ENCODE measurements around the gene DDX6.
"Not testable (repeated sequence)": the region's sequence is repeated elsewhere in the genome, so short reads cannot be mapped to it uniquely, and the experiment has no call there.

Gene DDX6, protein sequence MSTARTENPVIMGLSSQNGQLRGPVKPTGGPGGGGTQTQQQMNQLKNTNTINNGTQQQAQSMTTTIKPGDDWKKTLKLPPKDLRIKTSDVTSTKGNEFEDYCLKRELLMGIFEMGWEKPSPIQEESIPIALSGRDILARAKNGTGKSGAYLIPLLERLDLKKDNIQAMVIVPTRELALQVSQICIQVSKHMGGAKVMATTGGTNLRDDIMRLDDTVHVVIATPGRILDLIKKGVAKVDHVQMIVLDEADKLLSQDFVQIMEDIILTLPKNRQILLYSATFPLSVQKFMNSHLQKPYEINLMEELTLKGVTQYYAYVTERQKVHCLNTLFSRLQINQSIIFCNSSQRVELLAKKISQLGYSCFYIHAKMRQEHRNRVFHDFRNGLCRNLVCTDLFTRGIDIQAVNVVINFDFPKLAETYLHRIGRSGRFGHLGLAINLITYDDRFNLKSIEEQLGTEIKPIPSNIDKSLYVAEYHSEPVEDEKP

DNA sequence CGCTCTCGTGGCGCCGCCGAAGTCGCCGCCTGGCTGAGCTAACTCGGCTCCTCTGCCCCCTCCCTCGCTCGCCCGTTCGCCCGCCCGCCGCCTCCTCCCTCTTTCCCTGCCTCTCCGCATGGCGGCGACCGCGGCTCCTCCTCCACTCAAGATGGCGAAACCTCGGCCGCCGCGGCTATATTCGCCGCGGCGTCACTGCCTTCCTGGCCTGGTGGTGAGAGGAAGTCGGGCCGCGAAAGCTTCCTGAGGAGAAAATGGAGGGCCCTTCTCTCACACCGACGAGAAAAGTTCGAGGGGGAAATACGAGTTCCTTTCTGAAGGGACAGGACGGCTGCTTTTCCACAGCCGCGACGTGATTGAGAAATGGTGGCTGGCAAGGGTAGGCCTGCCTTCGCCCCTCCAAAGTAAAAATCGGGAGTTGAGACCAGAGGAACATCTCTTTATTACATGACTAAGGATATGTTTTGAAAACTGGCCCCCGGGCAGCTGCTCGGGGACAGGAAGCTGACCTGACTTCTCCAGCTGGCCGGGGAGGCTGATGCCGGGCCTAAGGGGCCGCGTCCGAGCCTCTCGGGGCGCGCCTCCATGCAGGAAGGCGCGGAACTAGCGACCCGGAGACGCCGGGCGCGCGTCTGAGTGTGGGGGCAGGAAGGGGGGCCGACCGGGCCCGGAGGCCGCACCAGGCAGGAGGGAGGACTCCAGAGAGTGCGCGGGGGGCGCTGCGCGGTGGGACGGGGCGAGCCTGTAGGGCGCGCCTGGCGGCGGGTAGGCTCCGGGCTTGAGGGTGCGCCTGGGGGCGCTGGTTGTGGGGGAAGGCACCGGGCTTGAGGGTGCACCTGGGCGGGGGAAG lies at the start of gene DDX6:
Gene DDX6 (minus strand): TSS at position 54 of the 850 bp plus-strand sequence. CDS start 4,913 bp downstream, outside the sequence.
- DNase-seq (ENCODE audit: low read depth, low spot score): peak; percentile 86

DNA sequence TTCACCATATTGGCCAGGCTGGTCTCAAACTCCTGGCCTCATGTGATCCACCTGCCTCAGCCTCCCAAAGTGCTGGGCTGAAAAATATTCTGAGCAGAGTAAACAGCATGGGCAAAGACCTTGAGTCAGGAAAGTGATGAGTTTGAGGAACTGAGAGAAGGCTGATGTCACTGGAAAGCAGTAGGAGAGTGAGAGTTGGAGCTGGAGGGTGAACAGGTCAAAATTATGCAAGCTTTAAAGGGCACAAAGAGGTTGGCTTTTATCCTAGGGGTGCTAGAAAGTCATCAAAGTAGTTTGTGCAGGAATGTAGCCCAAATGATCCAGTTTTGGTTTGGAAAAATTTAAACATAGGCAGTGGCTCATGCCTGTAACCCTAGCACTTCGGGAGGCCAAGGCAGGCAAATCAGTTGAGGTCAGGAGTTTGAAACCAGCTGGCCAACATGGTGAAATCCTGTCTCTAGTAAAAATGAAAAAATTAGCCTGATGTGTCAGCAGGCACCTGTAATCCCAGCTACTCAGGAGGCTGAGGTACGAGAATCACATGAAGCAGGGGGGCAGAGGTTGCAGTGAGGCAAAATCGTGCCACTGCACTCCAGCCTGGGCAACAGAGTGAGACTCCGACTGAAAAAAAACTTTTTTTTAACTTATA lies 48.1 kb upstream of the DDX6 start:
- no peak for DNase-seq (ENCODE audit: low read depth, low spot score)

DNA sequence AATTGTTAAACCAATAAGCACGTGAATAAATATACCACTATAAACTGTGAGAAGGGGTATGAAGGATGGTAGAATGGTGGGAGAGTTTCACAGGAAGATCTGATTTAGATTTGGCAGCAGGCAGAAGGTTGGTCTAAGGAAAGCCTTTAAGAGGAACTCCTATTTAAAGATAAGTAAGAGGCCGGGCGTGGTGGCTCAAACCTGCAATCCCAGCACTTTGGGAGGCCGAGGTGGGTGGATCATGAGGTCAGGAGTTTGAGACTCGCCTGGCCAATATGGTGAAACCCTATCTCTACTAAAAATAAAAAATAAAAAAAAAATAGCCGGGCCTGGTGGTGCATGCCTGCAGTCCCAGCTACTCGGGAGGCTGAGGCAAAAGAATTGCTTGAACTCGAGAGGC lies 46.9 kb upstream of the DDX6 start:
- DNase-seq (ENCODE audit: low read depth, low spot score): no peak

DNA sequence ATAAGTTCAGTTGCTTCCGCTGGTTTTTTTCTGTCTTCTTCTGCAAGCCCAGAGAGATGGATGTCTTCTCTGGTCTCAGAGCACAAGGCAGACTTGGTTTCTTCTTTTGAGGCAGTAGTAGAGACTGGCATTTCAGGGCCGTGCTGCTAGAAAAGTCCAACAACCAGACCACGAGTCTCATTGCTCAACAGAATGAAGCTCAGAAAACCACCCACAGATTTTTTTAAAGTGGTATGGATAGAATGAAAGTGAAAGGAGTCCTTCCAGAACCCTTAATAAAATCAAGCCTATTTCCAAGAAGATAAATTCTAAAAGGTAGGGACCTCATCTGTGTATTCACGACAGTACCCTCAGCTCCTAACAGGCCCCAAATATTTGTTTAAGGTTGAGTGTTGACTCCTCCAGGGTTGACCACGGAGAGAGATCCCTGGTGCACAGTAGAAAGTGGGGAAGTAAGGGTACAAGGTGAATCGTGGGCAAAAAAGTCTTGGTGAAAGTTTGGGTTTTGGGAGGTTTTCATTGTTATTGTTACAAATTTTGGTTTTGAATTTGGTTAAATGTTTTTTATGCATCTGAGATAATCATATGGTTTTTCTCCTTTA lies 43.6 kb upstream of the DDX6 start:
- DNase-seq (ENCODE audit: low read depth, low spot score): no peak

DNA sequence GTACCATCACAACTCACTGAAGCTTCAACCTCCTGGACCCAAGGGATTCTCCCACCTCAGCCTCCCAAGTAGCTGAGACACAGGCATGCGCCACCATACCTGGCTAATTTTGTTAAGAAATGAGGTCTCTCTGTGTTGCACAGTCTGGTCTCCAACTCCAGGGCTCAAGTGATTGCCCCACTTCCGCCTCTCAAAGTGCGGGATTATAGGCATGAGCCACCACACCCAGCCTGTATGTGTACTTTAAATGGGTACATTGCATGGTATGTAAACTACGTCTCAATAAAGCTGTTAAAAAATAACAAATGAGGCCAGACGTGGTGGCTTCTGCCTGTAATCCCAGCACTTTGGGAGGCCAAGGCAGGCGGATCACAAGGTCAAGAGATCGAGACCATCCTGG lies 36.2 kb upstream of the DDX6 start:
- no peak for DNase-seq (ENCODE audit: low read depth, low spot score)

DNA sequence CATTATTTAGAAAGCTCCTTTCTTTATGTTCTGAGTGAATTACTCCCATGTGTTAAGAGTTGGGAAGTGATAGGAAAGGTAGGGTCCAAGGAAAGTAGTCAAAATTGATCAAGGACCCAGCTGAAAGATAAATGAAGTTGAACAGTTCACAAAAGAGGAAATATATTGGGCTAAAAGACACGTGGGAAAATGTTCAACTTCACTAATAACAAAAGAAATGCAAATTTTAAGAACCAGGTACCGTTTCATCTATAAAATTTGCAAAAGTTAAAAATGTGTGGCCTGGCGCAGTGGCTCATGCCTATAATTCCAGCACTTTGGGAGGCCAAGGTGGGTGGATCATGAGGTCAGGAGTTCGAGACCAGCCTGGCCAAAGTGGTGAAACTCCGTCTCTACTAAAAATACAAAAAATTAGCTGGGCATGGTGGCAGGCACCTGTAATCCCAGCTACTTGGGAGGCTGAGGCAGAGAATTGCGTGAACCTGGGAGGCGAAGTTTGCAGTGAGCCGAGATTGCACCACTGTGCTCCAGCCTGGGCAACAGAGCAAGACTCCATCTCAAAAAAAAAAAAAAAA lies 32.1 kb upstream of the DDX6 start:
- DNase-seq (ENCODE audit: low read depth, low spot score): not testable (repeated sequence)

DNA sequence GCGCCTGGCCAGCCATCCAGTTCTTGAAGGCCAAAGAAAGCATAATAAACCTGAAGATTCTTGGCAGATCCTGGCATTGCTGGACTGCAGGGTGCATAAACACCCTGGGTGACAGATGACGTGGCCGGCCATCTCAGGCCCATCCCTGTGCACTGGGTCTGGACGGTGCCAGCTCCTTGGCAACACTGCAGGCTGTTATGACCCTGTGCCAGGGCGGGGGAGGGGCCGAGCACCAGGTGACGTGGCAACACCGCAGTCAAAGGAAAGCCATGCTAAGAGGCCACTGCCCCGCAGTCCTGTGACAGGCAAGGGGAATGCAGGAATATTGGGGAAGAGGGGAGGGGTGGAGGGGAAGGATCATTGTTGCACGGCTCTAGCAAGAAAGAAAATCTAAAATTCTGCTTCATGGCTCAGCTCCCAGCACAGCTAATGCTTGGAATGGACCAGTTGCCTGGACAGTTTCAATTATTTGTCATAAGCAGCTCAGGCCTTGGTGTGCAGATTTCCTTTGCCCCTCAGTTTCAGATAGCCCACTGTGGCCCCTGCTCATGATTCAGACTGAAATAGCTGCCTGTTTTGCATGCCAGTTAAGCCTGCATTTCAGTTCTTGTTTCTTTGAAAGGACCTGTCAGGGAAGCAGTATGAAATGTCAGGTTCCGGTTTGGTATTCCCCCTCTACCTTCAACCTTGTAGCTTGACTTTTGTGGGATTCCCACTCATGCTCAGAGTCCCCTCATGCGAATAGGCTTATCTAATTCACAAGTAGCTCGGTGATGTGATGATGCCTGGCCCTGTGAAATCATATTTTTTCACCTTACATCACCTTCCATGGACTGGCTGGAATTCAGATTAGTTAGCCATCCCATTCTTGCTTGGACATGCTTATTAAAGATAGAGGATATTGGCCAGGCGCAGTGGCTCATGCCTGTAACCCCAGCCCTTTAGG lies 29.7 kb upstream of the DDX6 start:
- DNase-seq (ENCODE audit: low read depth, low spot score): peak; percentile 14

DNA sequence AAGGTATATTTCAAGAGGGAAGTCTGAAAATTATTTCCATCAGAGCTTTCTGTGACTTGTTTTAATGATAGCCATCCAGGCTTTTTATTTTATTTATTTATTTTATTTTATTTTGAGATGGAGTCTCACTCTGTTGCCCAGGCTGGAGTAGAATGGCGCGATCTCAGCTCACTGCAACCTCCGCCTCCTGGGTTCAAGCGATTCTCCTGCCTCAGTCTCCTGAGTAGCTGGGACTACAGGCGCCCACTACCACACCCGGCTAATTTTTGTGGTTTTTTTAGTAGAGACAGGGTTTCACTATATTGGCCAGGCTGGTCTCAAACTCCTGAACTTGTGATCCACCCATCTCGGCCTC lies 29.0 kb upstream of the DDX6 start:
- DNase-seq (ENCODE audit: low read depth, low spot score): not testable (repeated sequence)

DNA sequence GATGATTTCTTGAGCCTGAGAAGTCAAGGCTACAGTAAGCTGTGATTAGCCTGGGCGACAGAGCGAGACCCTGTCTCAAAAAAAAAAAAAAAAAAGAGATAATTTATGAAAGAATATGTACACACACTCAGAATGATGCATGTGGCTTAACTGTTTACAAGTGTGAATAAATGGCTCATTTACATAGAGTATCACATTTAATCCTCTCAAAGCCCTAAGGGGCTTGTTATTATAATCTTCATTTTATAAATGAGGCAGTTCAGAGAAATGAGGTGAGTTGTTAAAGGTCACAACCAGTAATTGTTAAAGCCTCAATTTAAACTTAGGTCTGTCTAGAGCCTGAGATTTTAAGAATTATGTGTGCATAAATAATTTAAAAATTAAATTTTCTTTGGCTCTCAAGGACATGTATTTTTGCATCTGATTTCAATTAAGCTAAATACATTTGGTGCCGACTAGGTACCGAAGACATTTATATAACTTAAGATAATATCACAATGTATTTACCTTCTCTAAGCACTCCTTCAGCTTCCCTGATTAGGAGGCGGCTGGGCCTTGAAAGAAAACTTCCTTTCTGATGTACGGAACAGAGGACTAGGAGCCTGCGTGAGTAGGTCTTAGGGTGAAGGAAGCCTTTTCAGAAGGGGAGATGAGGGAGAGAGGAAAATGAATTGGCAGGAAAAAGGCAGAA lies 28.5 kb upstream of the DDX6 start:
- no peak for DNase-seq (ENCODE audit: low read depth, low spot score)

DNA sequence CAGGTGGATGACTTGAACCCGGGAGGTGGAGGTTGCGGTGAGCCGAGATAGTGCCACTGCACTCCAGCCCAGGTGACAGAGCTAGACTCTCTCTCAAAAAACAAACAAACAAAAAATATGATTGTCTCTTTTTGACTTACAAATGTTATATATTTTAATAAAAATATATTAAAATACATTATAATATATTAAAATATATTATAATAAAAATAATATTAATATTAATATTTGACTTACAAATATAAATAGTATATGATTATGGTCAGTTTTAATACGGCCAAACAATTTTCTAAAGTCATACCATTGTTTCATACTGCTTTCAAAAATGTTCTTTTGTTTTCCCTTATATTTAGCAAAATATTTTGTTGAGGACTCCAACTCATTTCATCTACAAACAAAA lies 27.2 kb upstream of the DDX6 start:
- DNase-seq (ENCODE audit: low read depth, low spot score): no peak

DNA sequence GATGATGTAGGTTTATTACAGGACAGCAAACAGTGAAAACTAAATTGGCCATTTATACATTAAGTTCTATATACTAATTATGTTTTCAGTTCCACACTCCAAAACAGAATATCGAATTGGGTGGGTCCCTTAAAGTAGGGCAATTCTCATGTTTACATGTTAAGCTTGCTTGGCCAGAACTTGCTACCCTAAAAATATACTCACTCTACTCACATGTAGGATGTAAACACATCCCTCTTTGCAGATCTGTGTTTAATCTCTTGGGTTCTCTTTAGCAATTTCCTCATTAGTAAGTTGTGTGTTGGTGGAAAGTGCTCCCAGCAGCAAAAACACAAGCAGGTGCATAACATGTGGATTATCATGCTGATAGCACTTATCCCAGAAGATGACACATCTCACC lies 22.6 kb upstream of the DDX6 start:
- DNase-seq (ENCODE audit: low read depth, low spot score): no peak

DNA sequence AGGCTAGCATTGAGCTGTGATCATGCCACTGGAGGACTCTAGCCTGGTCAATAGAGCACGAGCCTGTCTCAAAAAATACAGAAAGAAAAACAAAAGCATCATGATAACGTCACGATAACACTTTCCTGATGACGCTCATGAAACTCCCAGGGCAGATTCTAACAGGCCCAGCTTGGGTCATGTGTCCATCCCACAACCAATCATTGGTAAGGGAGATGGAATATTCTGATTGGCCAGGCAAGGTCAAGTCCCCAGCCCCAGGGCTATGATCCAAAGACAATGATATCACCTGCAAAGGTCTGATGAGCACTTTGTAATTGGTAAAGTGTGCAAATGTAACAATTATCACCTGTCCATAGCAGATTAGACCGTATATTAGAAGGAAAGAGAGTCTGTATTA lies 21.5 kb upstream of the DDX6 start:
- DNase-seq (ENCODE audit: low read depth, low spot score): no peak

DNA sequence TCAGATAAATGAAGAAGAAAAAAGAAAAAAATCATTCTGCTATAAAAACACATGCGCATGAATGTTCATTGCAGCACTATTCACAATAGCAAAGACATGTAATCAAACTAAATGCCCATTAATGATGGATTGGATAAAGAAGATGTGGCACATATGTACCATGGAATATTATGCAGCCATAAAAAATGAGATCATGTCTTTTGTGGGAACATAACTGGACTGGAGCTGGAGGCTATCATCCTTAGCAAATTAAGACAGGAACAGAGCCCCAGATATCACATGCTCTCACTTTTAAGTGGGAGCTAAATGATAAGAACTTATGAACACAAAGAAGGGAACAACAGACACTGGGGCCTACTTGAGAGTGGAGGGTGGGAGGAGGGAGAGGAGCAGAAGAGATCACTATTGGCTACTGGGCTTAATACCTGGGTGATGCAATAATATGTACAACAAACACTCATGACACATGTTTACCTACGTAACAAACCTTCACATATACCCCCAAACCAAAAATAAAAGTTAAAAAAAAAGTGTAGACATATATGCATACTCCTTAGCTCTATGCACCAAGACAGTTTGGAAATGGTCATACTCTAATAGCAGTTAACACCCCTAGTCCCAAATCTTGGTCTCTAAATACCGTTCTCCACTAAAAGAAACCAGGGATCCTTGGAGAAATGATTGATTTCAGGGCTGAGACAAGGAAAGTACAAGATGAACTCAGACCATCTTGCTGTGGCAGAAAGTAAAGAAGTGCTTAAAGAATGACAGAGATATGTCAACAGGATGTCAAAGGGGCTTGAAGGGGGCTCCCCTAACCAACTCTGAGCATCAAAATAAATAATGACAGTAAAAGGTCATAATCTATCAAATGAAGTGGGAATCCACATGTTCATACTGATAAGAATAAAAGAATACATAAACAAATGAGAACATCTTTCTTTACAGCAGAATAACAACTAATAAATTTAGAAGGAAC lies 17.1 kb upstream of the DDX6 start:
- no peak for DNase-seq (ENCODE audit: low read depth, low spot score)

DNA sequence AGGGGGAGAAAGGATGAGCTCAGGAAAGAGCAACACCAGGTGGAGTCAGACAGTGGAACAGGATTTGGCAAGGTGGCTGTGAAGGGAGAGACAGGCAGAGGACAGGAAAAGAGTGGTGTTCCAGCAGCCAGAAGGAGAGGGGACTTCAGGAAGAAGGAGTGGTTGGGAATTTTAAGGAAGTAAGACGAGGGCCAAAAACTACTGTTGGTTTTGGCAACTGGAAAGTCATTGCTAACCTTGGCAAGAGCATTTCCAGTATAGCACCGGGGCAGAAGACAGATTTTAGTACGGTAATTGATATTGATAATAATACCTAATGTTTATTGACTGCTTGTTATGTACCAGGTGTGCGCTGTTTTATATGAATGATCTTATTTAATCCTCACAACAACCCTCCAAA lies 15.4 kb upstream of the DDX6 start:
- DNase-seq (ENCODE audit: low read depth, low spot score): no peak

DNA sequence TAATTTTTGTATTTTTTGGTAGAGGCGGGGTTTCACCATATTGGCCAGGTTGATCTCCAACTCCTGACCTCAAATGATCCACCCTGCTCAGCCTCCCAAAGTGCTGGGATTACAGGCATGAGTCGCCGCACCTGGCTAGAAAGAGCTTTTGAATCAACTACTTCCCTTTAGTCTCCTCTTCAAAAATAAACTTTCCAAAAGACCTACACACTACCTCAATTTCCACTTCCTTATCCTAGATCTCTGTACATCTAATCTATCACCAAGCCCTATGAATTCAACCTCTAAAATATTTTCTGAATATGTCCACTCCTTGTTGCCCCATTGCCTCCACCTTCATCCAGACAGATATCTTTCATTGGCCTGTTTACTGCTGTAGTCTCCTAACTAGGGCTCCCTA lies 13.1 kb upstream of the DDX6 start:
- DNase-seq (ENCODE audit: low read depth, low spot score): no peak

DNA sequence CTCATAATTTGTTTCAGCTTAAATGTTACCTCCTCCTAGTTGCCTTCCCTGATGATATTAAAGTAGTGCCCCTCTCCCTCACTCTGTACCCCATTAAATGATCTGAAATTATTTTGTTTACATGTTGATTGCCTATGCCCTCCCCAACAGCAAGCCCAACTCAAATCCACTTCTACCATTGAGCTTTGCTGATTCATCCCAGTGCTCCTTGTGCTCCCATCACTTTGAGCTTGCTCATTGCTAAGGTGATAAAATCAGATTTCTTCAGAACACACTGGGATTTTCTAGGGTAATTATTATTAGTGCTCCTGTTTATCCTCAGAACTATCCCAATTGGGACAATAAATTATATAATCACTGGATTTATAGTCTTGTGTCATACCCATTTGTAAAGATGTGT lies 8.4 kb upstream of the DDX6 start:
- no peak for DNase-seq (ENCODE audit: low read depth, low spot score)

DNA sequence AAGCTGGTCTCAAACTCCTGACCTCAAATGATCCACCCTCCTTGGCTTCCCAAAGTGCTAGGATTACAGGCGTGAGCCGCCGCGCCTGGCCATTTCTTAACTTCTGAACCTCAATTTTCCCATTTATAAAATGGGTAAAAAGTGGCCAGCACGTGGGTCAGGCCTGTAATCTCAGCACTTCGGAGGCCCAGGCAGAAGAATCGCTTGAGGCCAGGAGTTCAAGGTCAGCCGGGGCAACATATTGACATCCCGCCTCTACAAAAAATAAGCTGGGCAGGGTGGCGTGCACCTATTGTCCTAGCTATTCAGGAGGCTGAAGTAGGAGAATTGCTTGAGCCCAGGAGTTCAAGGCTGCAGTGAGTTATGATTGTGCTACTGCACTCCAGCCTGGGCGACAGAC lies 6.5 kb upstream of the DDX6 start:
- DNase-seq (ENCODE audit: low read depth, low spot score): no peak

DNA sequence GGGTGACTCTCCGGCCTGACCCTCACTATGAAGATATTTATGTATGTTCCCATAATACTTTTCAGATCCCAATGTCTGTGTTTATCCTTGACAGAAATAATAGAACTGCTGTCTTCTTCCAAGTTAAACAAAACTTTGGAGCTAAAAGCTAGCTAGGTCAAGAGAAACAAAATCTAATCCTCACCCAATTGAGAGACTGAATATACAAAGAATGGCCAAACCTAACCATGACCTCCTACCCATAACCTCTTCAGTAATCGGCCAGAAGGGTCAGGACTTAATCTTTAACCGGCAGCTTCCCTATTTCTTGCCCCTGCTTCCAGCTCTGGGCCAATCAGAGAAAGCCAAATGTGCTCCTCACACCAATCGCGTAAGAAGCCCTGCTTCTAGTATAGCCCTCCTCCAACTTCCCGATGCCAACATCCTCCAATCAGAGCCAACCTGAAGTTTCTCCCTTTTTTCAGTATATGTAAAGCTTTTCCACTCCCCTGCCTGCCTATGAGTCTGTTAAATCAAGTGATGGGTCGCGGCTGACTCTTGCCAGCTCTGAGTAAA lies 1.7 kb upstream of the DDX6 start:
- peak; percentile 94 for DNase-seq (ENCODE audit: low read depth, low spot score)
